ELR (cell line): ENCODE results near the gene NFKB2.
A peak's percentile ranks its signal among the peaks of the same experiment; 100 is the strongest.

Experiments
- DNase-seq: peaks from one replicate; pipeline ENCODE4 v3.0.0-alpha.2; 2015; ENCODE audit warnings: low read depth

Gene NFKB2

GRCh38 chr10:102395400-102396316 lies at the start of gene NFKB2:
NFKB2 (plus strand) TSS chr10:102395705; CDS start chr10:102395960, 255 bp downstream.
- DNase-seq = peak; percentile 92

GRCh38 chr10:102347236-102347828 lies 48.2 kb upstream of the NFKB2 start:
- peak; percentile 61 for DNase-seq

- peak; percentile 79 for DNase-seq
Measured at GRCh38 chr10:102352066-102352715, 43.3 kb upstream of the NFKB2 start.

- no peak for DNase-seq
Measured at GRCh38 chr10:102354451-102354850, 41.1 kb upstream of the NFKB2 start.

GRCh38 chr10:102358712-102359382 lies 36.7 kb upstream of the NFKB2 start:
- peak; percentile 28 for DNase-seq

- DNase-seq = peak; percentile 45
Measured at GRCh38 chr10:102367441-102367840, 28.1 kb upstream of the NFKB2 start.

GRCh38 chr10:102368077-102368476 lies 27.4 kb upstream of the NFKB2 start:
- DNase-seq = peak; percentile 25

- no peak for DNase-seq
Measured at GRCh38 chr10:102371295-102371694, 24.2 kb upstream of the NFKB2 start.

GRCh38 chr10:102375250-102375649 lies 20.3 kb upstream of the NFKB2 start:
- DNase-seq = no peak

GRCh38 chr10:102375867-102376266 lies 19.6 kb upstream of the NFKB2 start:
- DNase-seq = no peak

GRCh38 chr10:102376901-102377300 lies 18.6 kb upstream of the NFKB2 start:
- no peak for DNase-seq

- no peak for DNase-seq
Measured at GRCh38 chr10:102379383-102379782, 16.1 kb upstream of the NFKB2 start.

GRCh38 chr10:102381983-102382382 lies 13.5 kb upstream of the NFKB2 start:
- DNase-seq = no peak

- no peak for DNase-seq
Measured at GRCh38 chr10:102382871-102383270, 12.6 kb upstream of the NFKB2 start.

- DNase-seq = peak; percentile 35
Measured at GRCh38 chr10:102384053-102384452, 11.5 kb upstream of the NFKB2 start.

- no peak for DNase-seq
Measured at GRCh38 chr10:102384606-102385429, 10.7 kb upstream of the NFKB2 start.

GRCh38 chr10:102389894-102390293 lies 5.6 kb upstream of the NFKB2 start:
- DNase-seq = no peak

GRCh38 chr10:102392306-102392705 lies 3.2 kb upstream of the NFKB2 start:
- no peak for DNase-seq

- no peak for DNase-seq
Measured at GRCh38 chr10:102393411-102394078, 2.0 kb upstream of the NFKB2 start.

- DNase-seq = peak; percentile 97
Measured at GRCh38 chr10:102394079-102394800, 1.3 kb upstream of the NFKB2 start.
